ENCODE measurements around the gene FANCC. TPM values are rescaled to one million over a fixed set of nuclear protein-coding genes. Genes with fewer than 3 reads are reported as not detected.

Gene FANCC
- total RNA-seq, 1 experiment from 2014 or later, result 14.0 TPM

DNA sequence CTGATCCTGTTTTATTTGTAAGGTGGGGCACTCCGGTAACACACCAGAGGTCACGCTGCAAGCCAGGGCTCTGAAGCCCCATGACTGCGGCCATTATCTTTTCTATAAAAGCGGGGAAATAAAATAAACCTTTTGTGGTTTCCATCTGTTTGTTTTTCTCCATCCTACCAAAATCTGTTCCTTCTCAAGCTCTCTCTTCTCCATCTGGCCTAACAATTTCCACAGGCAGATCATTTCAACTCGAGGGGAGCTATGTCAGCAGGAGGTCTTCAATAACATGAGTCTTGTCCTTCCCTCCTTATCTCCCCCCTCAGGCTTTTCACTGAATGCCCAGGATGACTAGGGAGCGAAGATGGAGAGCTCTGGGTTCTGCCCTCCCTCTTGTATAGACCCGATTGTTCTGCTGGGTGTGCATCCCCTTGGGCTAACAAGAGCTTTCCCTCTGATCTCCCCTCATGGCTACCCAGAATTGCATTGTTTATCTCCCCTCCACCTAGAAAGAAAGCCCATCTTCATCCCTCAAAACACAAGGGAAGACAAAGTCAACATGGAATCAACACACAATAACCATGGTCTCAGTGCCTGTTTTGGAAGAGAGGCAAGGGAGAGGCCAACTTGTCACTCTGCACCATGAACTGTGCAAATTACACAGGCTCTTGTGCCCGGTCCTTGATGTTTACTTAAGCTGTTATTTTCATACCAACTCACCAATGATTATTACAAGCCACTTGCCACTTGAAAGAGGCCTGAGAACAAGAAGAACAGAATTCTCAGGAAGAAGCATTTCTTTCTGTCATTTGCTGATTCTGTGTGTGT is 187.8 kb downstream of the FANCC start:
- Histone ChIP-seq H3K4me3 (ENCODE audit: low read length) (no peak overlapping the region), H3K27me3 (ENCODE audit: low read length) (no peaks in the 10 kb centered on the region), H4K20me1 (ENCODE audit: insufficient read depth, low read depth, low read length) (no peaks in the 10 kb centered on the region), H3K9me3 (ENCODE audit: low read length) (no peaks in the 10 kb centered on the region), H2AFZ (ENCODE audit: low read length) (no peak overlapping the region), H3K9me2 (replicated peaks; ENCODE audit: insufficient read depth, low read length) (no peaks in the 10 kb centered on the region), H3K4me1 (ENCODE audit: low read length) (no peaks in the 10 kb centered on the region), H3K4me2 (ENCODE audit: low read depth, low read length, poor library complexity, severe bottlenecking) (no peak overlapping the region), H3K27ac (ENCODE audit: low read length) (no peak overlapping the region), H3K79me2 (ENCODE audit: low read length) (no peaks in the 10 kb centered on the region), H3K9ac (ENCODE audit: low read length) (no peak overlapping the region), H3K36me3 (ENCODE audit: insufficient read depth, low read length) (no peaks in the 10 kb centered on the region)
- no peak for DNase-seq

DNA sequence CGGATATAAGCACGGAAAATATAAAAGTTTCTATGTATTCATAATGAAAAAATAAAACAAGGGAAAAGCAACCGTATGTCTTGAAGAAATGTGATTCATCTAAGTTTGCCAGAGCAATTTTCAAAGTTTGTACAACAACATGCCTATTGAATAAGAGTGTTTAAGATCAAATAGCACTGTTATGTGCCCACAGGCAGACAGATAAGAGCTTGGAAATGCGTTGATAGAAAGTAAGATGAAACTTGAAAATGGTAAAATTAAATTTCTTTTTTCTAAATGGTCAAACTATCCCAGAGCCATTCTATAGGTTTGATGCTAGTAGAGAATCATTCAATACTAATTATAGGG is 189.4 kb downstream of the FANCC start:
- Histone ChIP-seq H3K79me2 (ENCODE audit: low read length) (no peaks in the 10 kb centered on the region), H3K4me1 (ENCODE audit: low read length) (no peaks in the 10 kb centered on the region)
- DNase-seq, result no peak

DNA sequence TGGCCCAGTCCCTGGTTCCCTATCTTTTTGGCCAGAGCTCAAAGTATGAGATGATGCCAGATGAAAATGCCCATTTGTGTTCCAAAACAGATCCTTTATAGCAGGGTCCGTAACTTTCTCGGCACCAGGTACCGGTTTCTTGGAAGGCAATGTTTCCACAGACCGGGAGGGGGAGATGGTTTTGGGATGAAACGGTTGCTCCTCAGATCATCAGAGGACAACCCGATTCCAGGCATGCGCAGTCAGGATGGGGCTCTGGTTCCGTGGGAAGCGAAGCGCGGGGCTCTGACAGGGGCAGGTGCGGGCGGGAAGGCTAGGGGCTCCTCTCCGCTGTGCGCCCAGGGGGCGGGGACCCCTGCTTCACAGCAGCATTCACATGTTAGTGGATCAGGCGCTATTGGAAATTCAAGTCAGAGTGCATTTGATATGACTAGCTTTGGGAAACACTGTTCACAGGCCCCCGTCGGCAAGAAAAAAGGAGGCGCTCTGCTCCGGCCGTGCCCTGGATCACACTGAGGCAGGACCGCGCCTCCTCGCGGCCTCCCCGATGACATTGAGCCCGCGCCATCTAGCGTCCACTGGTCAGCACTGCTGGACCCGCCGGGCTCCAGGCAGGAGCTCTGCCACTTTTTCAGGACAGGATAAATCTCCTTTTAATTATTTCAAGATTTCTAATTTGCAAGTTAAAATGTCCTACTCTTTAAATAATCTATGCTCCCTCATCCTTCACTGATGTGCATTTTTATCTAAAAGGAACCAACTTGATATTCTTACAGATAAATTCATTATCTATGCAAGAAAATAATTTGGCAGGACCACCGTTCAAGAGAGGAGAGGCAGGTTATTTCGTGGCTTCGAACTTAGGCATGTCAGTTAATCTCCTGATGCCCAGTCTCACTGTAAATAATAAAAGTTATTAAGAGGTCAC is 190.0 kb downstream of the FANCC start:
- Histone ChIP-seq H3K27me3 (ENCODE audit: low read length) (no peaks in the 10 kb centered on the region), H2AFZ (ENCODE audit: low read length) (no peak overlapping the region)

More for the DNA sequence above, 189.4 kb downstream of the FANCC start:
- H3K9me2 ChIP-seq (replicated peaks; ENCODE audit: insufficient read depth, low read length), result no peaks in the 10 kb centered on the region
- H3K4me2 ChIP-seq (ENCODE audit: low read depth, low read length, poor library complexity, severe bottlenecking), result no peak overlapping the region
- no peak overlapping the region for H3K9ac ChIP-seq (ENCODE audit: low read length)
- no peaks in the 10 kb centered on the region for H3K9me3 ChIP-seq (ENCODE audit: low read length)
- no peaks in the 10 kb centered on the region for H3K27me3 ChIP-seq (ENCODE audit: low read length)
- no peak overlapping the region for H3K4me3 ChIP-seq (ENCODE audit: low read length)
- H3K36me3 ChIP-seq (ENCODE audit: insufficient read depth, low read length), result no peaks in the 10 kb centered on the region
- H3K27ac ChIP-seq (ENCODE audit: low read length), result no peak overlapping the region
- H2AFZ ChIP-seq (ENCODE audit: low read length), result no peak overlapping the region
- no peaks in the 10 kb centered on the region for H4K20me1 ChIP-seq (ENCODE audit: insufficient read depth, low read depth, low read length)

DNA sequence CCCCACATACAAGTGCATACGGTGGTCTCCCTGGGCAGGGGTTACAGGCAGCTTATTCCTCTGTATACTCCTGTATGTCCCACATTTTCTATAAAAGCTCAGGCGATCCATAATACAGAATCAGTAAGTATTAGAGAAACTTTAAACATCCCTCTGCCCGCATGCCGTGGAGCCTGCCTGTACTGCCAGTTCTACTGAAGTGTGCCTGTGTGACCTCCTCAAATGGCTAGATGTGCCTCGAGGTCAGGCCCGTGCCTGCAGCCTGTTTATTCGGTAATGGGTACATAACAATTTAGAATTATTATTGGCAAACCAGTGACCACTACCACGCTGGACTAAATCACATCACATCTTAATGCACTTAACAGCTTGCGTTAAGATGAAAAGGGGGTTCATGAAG is 190.8 kb downstream of the FANCC start:
- no peak overlapping the region for H3K4me2 ChIP-seq (ENCODE audit: low read depth, low read length, poor library complexity, severe bottlenecking)
- no peak overlapping the region for H3K9ac ChIP-seq (ENCODE audit: low read length)
- no peaks in the 10 kb centered on the region for H3K27me3 ChIP-seq (ENCODE audit: low read length)
- no peaks in the 10 kb centered on the region for H4K20me1 ChIP-seq (ENCODE audit: insufficient read depth, low read depth, low read length)
- no peaks in the 10 kb centered on the region for H3K9me3 ChIP-seq (ENCODE audit: low read length)
- no peaks in the 10 kb centered on the region for H3K36me3 ChIP-seq (ENCODE audit: insufficient read depth, low read length)
- H3K4me1 ChIP-seq (ENCODE audit: low read length), result no peaks in the 10 kb centered on the region
- no peak overlapping the region for H2AFZ ChIP-seq (ENCODE audit: low read length)
- no peak overlapping the region for H3K27ac ChIP-seq (ENCODE audit: low read length)
- DNase-seq, result no peak
- no peaks in the 10 kb centered on the region for H3K79me2 ChIP-seq (ENCODE audit: low read length)
- no peak overlapping the region for H3K4me3 ChIP-seq (ENCODE audit: low read length)
- H3K9me2 ChIP-seq (replicated peaks; ENCODE audit: insufficient read depth, low read length), result no peaks in the 10 kb centered on the region

More for the DNA sequence above, 190.0 kb downstream of the FANCC start:
- Histone ChIP-seq H3K4me1 (ENCODE audit: low read length) (no peaks in the 10 kb centered on the region), H3K4me2 (ENCODE audit: low read depth, low read length, poor library complexity, severe bottlenecking) (no peak overlapping the region), H3K79me2 (ENCODE audit: low read length) (no peaks in the 10 kb centered on the region), H3K36me3 (ENCODE audit: insufficient read depth, low read length) (no peaks in the 10 kb centered on the region), H3K9ac (ENCODE audit: low read length) (no peak overlapping the region), H3K27ac (ENCODE audit: low read length) (no peak overlapping the region), H3K4me3 (ENCODE audit: low read length) (no peak overlapping the region), H3K9me2 (replicated peaks; ENCODE audit: insufficient read depth, low read length) (no peaks in the 10 kb centered on the region), H3K9me3 (ENCODE audit: low read length) (no peaks in the 10 kb centered on the region), H4K20me1 (ENCODE audit: insufficient read depth, low read depth, low read length) (no peaks in the 10 kb centered on the region)
- DNase-seq, result no peak

DNA sequence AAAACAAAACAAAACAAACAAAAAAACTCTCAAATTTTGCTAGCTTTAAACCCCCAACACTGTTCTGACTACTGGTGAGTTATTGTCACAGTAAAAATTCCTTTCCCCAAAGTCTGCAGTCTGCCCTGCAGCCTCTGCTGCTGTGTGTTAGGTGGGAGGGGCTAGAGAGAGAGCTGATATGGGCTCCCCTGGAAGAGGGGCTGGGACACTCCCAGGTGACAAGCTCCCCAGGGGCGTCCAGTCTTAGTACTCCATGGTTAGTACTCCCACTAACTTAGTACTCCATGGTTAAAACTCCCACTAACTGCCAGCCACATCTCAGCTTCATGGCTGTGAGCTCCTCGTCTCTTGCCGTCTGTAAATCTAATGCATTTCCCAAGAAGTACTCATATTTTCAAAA is 191.9 kb downstream of the FANCC start:
- Histone ChIP-seq H3K27ac (ENCODE audit: low read length) (no peak overlapping the region), H3K9me2 (replicated peaks; ENCODE audit: insufficient read depth, low read length) (no peaks in the 10 kb centered on the region), H3K4me2 (ENCODE audit: low read depth, low read length, poor library complexity, severe bottlenecking) (no peak overlapping the region), H3K27me3 (ENCODE audit: low read length) (no peaks in the 10 kb centered on the region), H3K9ac (ENCODE audit: low read length) (no peak overlapping the region), H3K79me2 (ENCODE audit: low read length) (no peaks in the 10 kb centered on the region), H3K36me3 (ENCODE audit: insufficient read depth, low read length) (no peaks in the 10 kb centered on the region), H3K4me1 (ENCODE audit: low read length) (no peaks in the 10 kb centered on the region), H2AFZ (ENCODE audit: low read length) (no peak overlapping the region), H3K4me3 (ENCODE audit: low read length) (no peak overlapping the region), H4K20me1 (ENCODE audit: insufficient read depth, low read depth, low read length) (no peaks in the 10 kb centered on the region), H3K9me3 (ENCODE audit: low read length) (no peaks in the 10 kb centered on the region)
- no peak for DNase-seq

DNA sequence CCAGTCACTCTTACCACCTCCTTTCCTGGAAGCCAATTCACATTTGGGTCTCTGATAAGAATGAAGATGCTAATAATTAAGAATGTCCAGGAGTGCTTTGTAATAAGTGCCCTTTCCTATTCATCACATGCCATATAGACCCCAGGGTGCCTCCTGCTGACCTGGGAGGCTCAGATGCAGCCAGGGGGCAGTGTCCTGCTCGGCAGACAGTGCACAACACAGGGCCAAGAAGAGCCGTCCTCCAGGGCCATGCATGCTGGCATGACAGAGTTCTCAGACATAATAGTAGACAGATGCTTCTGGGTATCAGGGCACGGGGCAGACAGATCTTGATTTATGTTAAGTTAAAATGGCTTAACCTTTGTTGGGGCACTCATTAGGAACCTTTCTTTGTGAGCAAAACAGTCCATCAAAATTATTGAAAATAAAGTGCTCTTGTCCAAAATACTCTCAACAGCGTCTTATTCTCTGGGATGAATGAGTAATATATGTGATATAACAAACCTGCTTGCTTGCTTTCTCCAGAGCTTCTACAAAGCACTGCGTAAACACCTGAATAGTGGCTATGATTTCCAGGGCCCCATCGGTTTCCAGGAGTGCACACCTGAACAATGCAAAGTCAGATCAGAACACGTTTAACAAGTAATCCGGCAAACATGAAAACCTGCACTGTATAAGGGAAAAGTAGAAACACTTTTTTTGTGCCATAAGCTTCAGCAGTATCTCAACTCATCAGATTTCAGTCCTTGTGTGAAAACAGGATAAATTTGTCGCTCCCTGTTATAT is 192.7 kb downstream of the FANCC start:
- H3K27me3 ChIP-seq (ENCODE audit: low read length), result no peaks in the 10 kb centered on the region
- H3K79me2 ChIP-seq (ENCODE audit: low read length), result no peaks in the 10 kb centered on the region
- H3K36me3 ChIP-seq (ENCODE audit: insufficient read depth, low read length), result no peaks in the 10 kb centered on the region
- H4K20me1 ChIP-seq (ENCODE audit: insufficient read depth, low read depth, low read length), result no peaks in the 10 kb centered on the region
- no peak overlapping the region for H2AFZ ChIP-seq (ENCODE audit: low read length)
- H3K27ac ChIP-seq (ENCODE audit: low read length), result no peak overlapping the region
- no peak overlapping the region for H3K4me3 ChIP-seq (ENCODE audit: low read length)
- H3K4me1 ChIP-seq (ENCODE audit: low read length), result no peaks in the 10 kb centered on the region
- H3K9ac ChIP-seq (ENCODE audit: low read length), result no peak overlapping the region
- DNase-seq, result no peak
- no peak overlapping the region for H3K4me2 ChIP-seq (ENCODE audit: low read depth, low read length, poor library complexity, severe bottlenecking)
- H3K9me2 ChIP-seq (replicated peaks; ENCODE audit: insufficient read depth, low read length), result no peaks in the 10 kb centered on the region
- no peaks in the 10 kb centered on the region for H3K9me3 ChIP-seq (ENCODE audit: low read length)

DNA sequence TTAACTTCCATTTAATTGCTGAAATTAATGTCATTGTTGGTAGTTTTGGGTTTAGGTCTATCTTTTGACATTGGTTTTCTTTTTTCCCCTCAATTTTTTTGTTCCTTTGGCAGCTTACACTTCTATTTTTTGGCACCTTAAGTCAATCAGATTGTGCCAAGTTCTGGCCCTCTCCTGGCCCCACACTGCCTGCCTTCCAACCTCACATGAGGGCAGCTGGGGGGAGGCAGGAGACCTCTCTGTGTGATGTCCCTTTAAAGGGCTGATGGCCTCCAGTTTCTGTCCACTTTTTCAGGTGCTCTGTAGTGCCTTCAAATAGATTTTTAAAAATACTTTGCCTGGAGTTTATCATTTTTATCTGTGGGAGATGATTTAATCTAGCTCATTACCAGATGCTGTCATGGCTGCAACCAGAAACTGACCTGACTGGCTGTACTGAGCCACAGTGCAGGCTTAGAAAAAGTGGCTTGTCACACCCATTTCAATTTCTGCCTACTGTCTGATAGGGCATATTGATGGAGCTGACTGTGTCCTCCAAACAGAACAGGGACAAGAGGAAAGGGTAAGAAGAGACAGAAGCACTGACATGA is 196.6 kb downstream of the FANCC start:
- no peaks in the 10 kb centered on the region for H3K9me2 ChIP-seq (replicated peaks; ENCODE audit: insufficient read depth, low read length)
- H3K4me1 ChIP-seq (ENCODE audit: low read length), result peaks cover 12% of the 10 kb centered on the region
- no peaks in the 10 kb centered on the region for H4K20me1 ChIP-seq (ENCODE audit: insufficient read depth, low read depth, low read length)
- no peaks in the 10 kb centered on the region for H3K9me3 ChIP-seq (ENCODE audit: low read length)
- no peaks in the 10 kb centered on the region for H3K36me3 ChIP-seq (ENCODE audit: insufficient read depth, low read length)
- H2AFZ ChIP-seq (ENCODE audit: low read length), result no peak overlapping the region
- no peaks in the 10 kb centered on the region for H3K27me3 ChIP-seq (ENCODE audit: low read length)
- H3K4me3 ChIP-seq (ENCODE audit: low read length), result no peak overlapping the region
- H3K4me2 ChIP-seq (ENCODE audit: low read depth, low read length, poor library complexity, severe bottlenecking), result no peak overlapping the region
- H3K27ac ChIP-seq (ENCODE audit: low read length), result no peak overlapping the region
- no peak for DNase-seq
- H3K79me2 ChIP-seq (ENCODE audit: low read length), result no peaks in the 10 kb centered on the region
- H3K9ac ChIP-seq (ENCODE audit: low read length), result no peak overlapping the region

All from Karpas-422 (cell line).